GM12891 (cell line): ENCODE results near the gene CD2BP2. TPM values are rescaled to one million over a fixed set of nuclear protein-coding genes. Genes with fewer than 3 reads are reported as not detected.
"Not testable (repeated sequence)": the region's sequence is repeated elsewhere in the genome, so short reads cannot be mapped to it uniquely, and the experiment has no call there.

Source experiments
- DNase-seq: peaks from one replicate; pipeline ENCODE4 v3.0.0; 2011; ENCODE audit warnings: low spot score; ENCODE audit not compliant: insufficient read length
- FAIRE-seq: peaks from 2 replicates; lab custom pipeline; 2011; peaks lifted over from hg19 to GRCh38; lab: Jason Lieb, UNC
- PAX5 ChIP-seq: IDR thresholded peaks from 2 replicates; pipeline ENCODE4 v1.6.1; 2011; ENCODE audit warnings: low read length, moderate library complexity, mild to moderate bottlenecking; ENCODE audit not compliant: insufficient read depth, severe bottlenecking
- POLR2A ChIP-seq: IDR thresholded peaks from 2 replicates; pipeline ENCODE4 v1.6.1; 2011; ENCODE audit warnings: low read depth, low read length, control low read depth
- POLR2AphosphoS5 ChIP-seq: IDR thresholded peaks from 2 replicates; pipeline ENCODE4 v1.6.1; 2011; ENCODE audit warnings: low read depth, low read length, control low read depth
- POU2F2 ChIP-seq: IDR thresholded peaks from 2 replicates; pipeline ENCODE4 v1.6.1; 2011; ENCODE audit warnings: low read depth, mild to moderate bottlenecking, control low read depth, low read length, moderate library complexity
- SPI1 ChIP-seq: IDR thresholded peaks from 2 replicates; pipeline ENCODE4 v1.6.1; 2011; ENCODE audit warnings: low read depth, low read length, control low read depth
- TAF1 ChIP-seq: IDR thresholded peaks from 2 replicates; pipeline ENCODE4 v1.6.1; 2011; ENCODE audit warnings: low read depth, low read length, control low read depth
- polyA plus RNA-seq: library from polyadenylated mRNA; unstranded; fragments of >200 nt; gene quantifications from one replicate; pipeline ENCODE4 v1.2.1, GENCODE V29; 2012; ENCODE audit warnings: low read depth, missing spikeins, inconsistent platforms; ENCODE audit not compliant: missing spikeins

Gene CD2BP2
- 26.4 TPM for polyA plus RNA-seq

- peak; percentile 16; the same call in 1 of the 2 replicates for TF ChIP-seq POU2F2
- peak; percentile 92 for TF ChIP-seq TAF1
- TF ChIP-seq PAX5, result no peak
- TF ChIP-seq POLR2AphosphoS5, result peak; percentile 47; the same call in 1 of the 2 replicates
- peak; percentile 33 for TF ChIP-seq SPI1
- DNase-seq (peak; percentile 90), FAIRE-seq (peak; percentile 96)
These were observed at the start of gene CD2BP2 for GRCh38 chr16:30355144-30355953. Gene CD2BP2, minus strand, starts transcription at chr16:30355308. Its CDS starts 627 bp downstream, at chr16:30354681.

- TF ChIP-seq TAF1 (no peak), SPI1 (no peak), POLR2A (no peak), POU2F2 (no peak), PAX5 (no peak), POLR2AphosphoS5 (no peak)
- FAIRE-seq (no peak), DNase-seq (no peak)
These were observed 46.8 kb upstream of the CD2BP2 start for GRCh38 chr16:30401768-30402425.

GRCh38 chr16:30399435-30400186 lies 44.5 kb upstream of the CD2BP2 start:
- DNase-seq, result no peak
- no peak for TF ChIP-seq SPI1
- no peak for TF ChIP-seq POU2F2
- no peak for TF ChIP-seq TAF1
- TF ChIP-seq PAX5, result no peak
- no peak for TF ChIP-seq POLR2AphosphoS5
- TF ChIP-seq POLR2A, result no peak

GRCh38 chr16:30398661-30399434 lies 43.7 kb upstream of the CD2BP2 start:
- DNase-seq (no peak), FAIRE-seq (no peak)
- no peak for TF ChIP-seq PAX5

More at GRCh38 chr16:30399435-30400186, 44.5 kb upstream of the CD2BP2 start:
- peak; percentile 48 for FAIRE-seq

GRCh38 chr16:30397776-30398660 lies 42.9 kb upstream of the CD2BP2 start:
- no peak for TF ChIP-seq TAF1
- TF ChIP-seq SPI1, result no peak
- TF ChIP-seq POLR2A, result no peak
- TF ChIP-seq POU2F2, result no peak
- no peak for TF ChIP-seq POLR2AphosphoS5
- no peak for TF ChIP-seq PAX5
- no peak for FAIRE-seq
- no peak for DNase-seq

GRCh38 chr16:30397056-30397455 lies 41.9 kb upstream of the CD2BP2 start:
- DNase-seq (no peak), FAIRE-seq (no peak)
- TF ChIP-seq POLR2A (no peak), SPI1 (no peak), POU2F2 (no peak)

- DNase-seq, FAIRE-seq: not testable (repeated sequence)
These were observed 41.5 kb upstream of the CD2BP2 start for GRCh38 chr16:30396627-30397026.

- FAIRE-seq, result no peak
- DNase-seq, result no peak
- TF ChIP-seq POU2F2 (no peak), TAF1 (no peak), POLR2AphosphoS5 (no peak), PAX5 (no peak), POLR2A (no peak)
These were observed 41.0 kb upstream of the CD2BP2 start for GRCh38 chr16:30395992-30396585.

GRCh38 chr16:30395155-30395991 lies 40.3 kb upstream of the CD2BP2 start, which contains the start of gene ZNF48:
Gene ZNF48, plus strand, starts transcription at chr16:30395420. Its CDS starts 375 bp downstream, at chr16:30395795.
- TF ChIP-seq POLR2AphosphoS5 (no peak), SPI1 (peak; percentile 11; the same call in 1 of the 2 replicates), PAX5 (peak; percentile 26)
- DNase-seq, result peak; percentile 83
- FAIRE-seq, result peak; percentile 82
